ENCODE measurements around the gene SUGCT.

The SUGCT gene

GRCh38 chr7:40815022-40815421, 680.2 kb downstream of the SUGCT start:
- H3K27ac ChIP-seq = no peak overlapping the region
- no peak for TF ChIP-seq CTCF (conservative IDR thresholded peaks at IDR 0.05)
- TF ChIP-seq ZFX (IDR thresholded peaks at IDR 0.05) = no peak

GRCh38 chr7:40815512-40815911, 680.7 kb downstream of the SUGCT start:
- no peak for TF ChIP-seq CTCF (conservative IDR thresholded peaks at IDR 0.05)
- no peak for TF ChIP-seq ZFX (IDR thresholded peaks at IDR 0.05)
- H3K27ac ChIP-seq = no peak overlapping the region

- TF ChIP-seq CTCF (conservative IDR thresholded peaks at IDR 0.05) (no peak), ZFX (IDR thresholded peaks at IDR 0.05) (no peak)
- H3K27ac ChIP-seq = no peak overlapping the region
Measured at GRCh38 chr7:40822861-40823260, 688.1 kb downstream of the SUGCT start.

- TF ChIP-seq ZFX (IDR thresholded peaks at IDR 0.05) (no peak), CTCF (conservative IDR thresholded peaks at IDR 0.05) (no peak)
- no peak overlapping the region for H3K27ac ChIP-seq
Measured at GRCh38 chr7:40824461-40824860, 689.7 kb downstream of the SUGCT start.

- no peak for TF ChIP-seq CTCF (conservative IDR thresholded peaks at IDR 0.05)
- no peak for TF ChIP-seq ZFX (IDR thresholded peaks at IDR 0.05)
- H3K27ac ChIP-seq = no peak overlapping the region
Measured at GRCh38 chr7:40826411-40827221, 691.8 kb downstream of the SUGCT start.

GRCh38 chr7:40827222-40828085, 692.6 kb downstream of the SUGCT start:
- H3K27ac ChIP-seq = no peak overlapping the region
- no peak for TF ChIP-seq CTCF (conservative IDR thresholded peaks at IDR 0.05)
- TF ChIP-seq ZFX (IDR thresholded peaks at IDR 0.05) = no peak

Data from C4-2B (cell line).